ENCODE data around the gene AAMP.
"Not testable (repeated sequence)": the region's sequence is repeated elsewhere in the genome, so short reads cannot be mapped to it uniquely, and the experiment has no call there.

AAMP gene, protein sequence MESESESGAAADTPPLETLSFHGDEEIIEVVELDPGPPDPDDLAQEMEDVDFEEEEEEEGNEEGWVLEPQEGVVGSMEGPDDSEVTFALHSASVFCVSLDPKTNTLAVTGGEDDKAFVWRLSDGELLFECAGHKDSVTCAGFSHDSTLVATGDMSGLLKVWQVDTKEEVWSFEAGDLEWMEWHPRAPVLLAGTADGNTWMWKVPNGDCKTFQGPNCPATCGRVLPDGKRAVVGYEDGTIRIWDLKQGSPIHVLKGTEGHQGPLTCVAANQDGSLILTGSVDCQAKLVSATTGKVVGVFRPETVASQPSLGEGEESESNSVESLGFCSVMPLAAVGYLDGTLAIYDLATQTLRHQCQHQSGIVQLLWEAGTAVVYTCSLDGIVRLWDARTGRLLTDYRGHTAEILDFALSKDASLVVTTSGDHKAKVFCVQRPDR

DNA sequence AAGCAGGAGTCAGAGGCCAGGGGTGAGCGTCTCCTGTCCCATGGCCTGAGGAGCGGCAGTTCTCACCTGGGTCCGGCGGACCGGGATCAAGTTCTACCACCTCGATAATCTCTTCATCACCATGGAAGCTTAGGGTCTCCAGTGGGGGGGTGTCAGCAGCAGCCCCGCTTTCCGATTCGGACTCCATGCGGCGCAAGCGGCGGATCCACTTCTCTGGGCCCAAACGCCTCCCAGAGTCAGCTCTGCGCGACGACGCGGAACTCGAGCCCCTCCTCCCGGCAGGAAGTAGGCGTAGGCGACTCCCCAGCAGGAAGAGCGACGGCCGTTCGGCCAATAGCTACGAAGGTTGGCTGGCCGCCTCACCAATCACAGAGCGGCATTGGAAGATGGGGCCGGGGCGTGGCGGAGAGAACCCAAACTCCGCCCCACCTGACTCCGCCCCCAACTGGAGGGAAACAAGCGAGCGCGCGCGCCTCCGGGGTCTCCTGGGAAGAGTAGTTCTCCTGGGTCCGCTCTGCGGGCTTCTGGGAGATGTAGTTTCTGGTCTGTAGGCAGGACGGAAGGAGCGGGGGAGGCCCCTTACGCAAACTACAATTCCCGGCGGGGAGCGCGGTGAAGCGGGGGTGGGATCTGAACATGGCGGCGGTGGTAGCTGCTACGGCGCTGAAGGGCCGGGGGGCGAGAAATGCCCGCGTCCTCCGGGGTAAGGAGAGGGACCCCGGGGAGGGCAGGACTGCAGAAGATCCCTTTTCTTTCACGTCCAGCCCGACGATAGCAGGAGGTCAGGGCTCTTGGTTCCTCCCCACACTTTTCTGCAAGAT, at the start of gene AAMP, which contains the start of gene PNKD:
Gene AAMP (minus strand): TSS at position 238 of the 821 bp plus-strand sequence. CDS start 51 bp downstream, at position 187.
Gene PNKD (plus strand): TSS at position 620 of the 821 bp plus-strand sequence. CDS start 17 bp downstream, at position 637.
- peak; percentile 95 for DNase-seq (ENCODE audit: low read depth)
- peak within 1 kb of the TSS; percentile 74 for H3K4me3 ChIP-seq (ENCODE audit: low read depth, low read length)
- no peak for TF ChIP-seq CTCF (IDR thresholded peaks at IDR 0.05; ENCODE audit: low read depth, low read length, missing control alignments)

- TF ChIP-seq CTCF (IDR thresholded peaks at IDR 0.05; ENCODE audit: low read depth, low read length, missing control alignments): no peak
- H3K4me3 ChIP-seq (ENCODE audit: low read depth, low read length): no peak overlapping the region
- no peak for DNase-seq (ENCODE audit: low read depth)
Observed at GRCh38 chr2:218318241-218318640, 48.3 kb upstream of the AAMP start.

GRCh38 chr2:218317835-218318234, 47.9 kb upstream of the AAMP start:
- no peak for DNase-seq (ENCODE audit: low read depth)
- no peak overlapping the region for H3K4me3 ChIP-seq (ENCODE audit: low read depth, low read length)
- no peak for TF ChIP-seq CTCF (IDR thresholded peaks at IDR 0.05; ENCODE audit: low read depth, low read length, missing control alignments)

DNA sequence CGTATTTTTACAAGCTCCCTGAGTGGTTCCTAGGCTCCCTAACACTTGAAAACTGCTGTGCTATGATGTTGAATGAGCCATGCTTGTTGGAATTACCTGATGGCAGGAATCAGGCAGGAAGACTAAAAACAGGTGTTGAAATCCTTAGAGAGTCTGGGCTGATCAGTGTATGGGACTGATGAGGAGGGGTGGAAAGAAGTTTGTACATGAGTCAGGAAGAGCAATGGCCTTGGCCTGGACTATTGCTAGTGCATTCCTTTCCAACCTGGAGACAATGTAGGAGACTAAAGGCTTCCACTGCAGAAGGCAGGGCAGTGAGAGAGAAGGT, 47.3 kb upstream of the AAMP start:
- TF ChIP-seq CTCF (IDR thresholded peaks at IDR 0.05; ENCODE audit: low read depth, low read length, missing control alignments): no peak
- DNase-seq (ENCODE audit: low read depth): no peak
- H3K4me3 ChIP-seq (ENCODE audit: low read depth, low read length): no peak overlapping the region

GRCh38 chr2:218315397-218315796, 45.5 kb upstream of the AAMP start:
- no peak overlapping the region for H3K4me3 ChIP-seq (ENCODE audit: low read depth, low read length)
- DNase-seq (ENCODE audit: low read depth): no peak
- TF ChIP-seq CTCF (IDR thresholded peaks at IDR 0.05; ENCODE audit: low read depth, low read length, missing control alignments): no peak

DNA sequence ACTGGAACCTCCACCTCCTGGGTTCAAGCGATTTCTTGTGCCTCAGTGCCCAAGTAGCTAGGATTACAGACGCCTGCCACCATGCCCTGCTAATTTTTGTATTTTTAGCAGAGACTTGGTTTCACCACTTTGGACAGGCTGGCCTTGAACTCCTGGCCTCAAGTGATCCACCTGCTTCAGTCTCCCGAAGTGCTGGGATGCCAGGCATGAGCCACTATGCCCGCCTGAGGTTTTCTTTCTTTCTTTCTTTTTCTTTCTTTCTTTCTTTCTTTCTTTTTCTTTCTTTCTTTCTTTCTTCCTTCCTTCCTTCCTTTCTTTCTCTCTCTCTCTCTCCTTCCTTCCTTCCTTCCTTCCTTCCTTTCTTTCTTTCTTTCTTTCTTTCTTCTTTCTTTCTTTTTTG, 44.8 kb upstream of the AAMP start:
- H3K4me3 ChIP-seq (ENCODE audit: low read depth, low read length); DNase-seq (ENCODE audit: low read depth): not testable (repeated sequence)

DNA sequence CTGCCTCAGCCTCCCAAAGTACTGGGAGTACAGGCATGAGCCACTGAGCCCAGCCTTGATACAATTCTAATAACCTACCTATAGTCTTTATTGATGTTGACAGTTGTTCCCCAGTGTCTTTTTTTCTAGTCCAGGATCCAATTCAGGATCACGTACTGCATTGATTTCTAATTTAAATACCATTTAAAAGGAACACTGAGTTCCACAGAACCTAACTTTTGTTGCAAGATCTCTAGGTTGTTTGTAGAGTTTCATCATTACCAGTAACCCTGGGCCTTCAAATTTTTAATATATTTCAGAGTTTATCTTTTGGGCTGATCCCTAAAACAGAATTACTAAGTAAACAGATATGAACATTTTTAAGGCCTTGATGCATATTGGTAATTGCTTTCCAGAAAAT, 43.4 kb upstream of the AAMP start:
- DNase-seq (ENCODE audit: low read depth): no peak
- H3K4me3 ChIP-seq (ENCODE audit: low read depth, low read length): no peak overlapping the region

More for the DNA sequence above, 43.4 kb upstream of the AAMP start:
- no peak for TF ChIP-seq CTCF (IDR thresholded peaks at IDR 0.05; ENCODE audit: low read depth, low read length, missing control alignments)

Measured in GM12864 (cell line).